ENCODE results near the gene RTL1.

- TF ChIP-seq POLR2A (IDR thresholded peaks at IDR 0.05) = no peak
- TF ChIP-seq, protein P1, sequence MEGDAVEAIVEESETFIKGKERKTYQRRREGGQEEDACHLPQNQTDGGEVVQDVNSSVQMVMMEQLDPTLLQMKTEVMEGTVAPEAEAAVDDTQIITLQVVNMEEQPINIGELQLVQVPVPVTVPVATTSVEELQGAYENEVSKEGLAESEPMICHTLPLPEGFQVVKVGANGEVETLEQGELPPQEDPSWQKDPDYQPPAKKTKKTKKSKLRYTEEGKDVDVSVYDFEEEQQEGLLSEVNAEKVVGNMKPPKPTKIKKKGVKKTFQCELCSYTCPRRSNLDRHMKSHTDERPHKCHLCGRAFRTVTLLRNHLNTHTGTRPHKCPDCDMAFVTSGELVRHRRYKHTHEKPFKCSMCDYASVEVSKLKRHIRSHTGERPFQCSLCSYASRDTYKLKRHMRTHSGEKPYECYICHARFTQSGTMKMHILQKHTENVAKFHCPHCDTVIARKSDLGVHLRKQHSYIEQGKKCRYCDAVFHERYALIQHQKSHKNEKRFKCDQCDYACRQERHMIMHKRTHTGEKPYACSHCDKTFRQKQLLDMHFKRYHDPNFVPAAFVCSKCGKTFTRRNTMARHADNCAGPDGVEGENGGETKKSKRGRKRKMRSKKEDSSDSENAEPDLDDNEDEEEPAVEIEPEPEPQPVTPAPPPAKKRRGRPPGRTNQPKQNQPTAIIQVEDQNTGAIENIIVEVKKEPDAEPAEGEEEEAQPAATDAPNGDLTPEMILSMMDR (IDR thresholded peaks at IDR 0.05) = no peak
These were observed 3.4 kb downstream of the RTL1 start for GRCh38 chr14:100899884-100900771.

All from heart left ventricle (tissue), 13 donors.